ENCODE measurements around the gene GAS7.

GRCh38 chr17:10072556-10073425 lies 125.6 kb downstream of the GAS7 start:
- no peak for TF ChIP-seq EZH2 (IDR thresholded peaks at IDR 0.05; ENCODE audit: borderline replicate concordance, low read length)
- TF ChIP-seq, protein P1, sequence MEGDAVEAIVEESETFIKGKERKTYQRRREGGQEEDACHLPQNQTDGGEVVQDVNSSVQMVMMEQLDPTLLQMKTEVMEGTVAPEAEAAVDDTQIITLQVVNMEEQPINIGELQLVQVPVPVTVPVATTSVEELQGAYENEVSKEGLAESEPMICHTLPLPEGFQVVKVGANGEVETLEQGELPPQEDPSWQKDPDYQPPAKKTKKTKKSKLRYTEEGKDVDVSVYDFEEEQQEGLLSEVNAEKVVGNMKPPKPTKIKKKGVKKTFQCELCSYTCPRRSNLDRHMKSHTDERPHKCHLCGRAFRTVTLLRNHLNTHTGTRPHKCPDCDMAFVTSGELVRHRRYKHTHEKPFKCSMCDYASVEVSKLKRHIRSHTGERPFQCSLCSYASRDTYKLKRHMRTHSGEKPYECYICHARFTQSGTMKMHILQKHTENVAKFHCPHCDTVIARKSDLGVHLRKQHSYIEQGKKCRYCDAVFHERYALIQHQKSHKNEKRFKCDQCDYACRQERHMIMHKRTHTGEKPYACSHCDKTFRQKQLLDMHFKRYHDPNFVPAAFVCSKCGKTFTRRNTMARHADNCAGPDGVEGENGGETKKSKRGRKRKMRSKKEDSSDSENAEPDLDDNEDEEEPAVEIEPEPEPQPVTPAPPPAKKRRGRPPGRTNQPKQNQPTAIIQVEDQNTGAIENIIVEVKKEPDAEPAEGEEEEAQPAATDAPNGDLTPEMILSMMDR (conservative IDR thresholded peaks at IDR 0.05 in 1 of 2, IDR thresholded peaks at IDR 0.05 in 1 of 2; ENCODE audit: extremely low read depth in 1 of 2, insufficient read depth in 1 of 2, low read depth in 1 of 2, low read length in 2 of 2): no peak
